ENCODE results near the gene DCN.

Gene DCN

DNA sequence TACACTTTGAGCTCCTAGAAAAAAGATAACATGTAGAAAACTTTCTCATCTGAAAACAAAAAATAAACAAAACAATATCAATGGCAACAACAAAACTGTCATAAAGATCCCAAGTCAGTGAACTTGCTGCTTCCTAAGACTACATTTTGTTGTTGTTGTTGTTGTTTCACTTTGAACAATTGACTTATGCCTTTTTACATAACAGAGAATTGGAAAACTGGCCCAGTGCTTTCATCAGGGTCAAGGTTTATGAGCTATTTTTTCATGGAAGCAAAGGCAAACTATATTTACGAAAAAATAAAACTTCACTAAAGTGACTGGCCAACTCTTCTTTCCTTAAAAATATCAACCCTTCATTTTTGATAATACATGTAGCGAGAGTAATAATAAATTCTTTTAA is 6.3 kb downstream of the DCN start:
- Histone ChIP-seq H3K9me3 (ENCODE audit: control insufficient read depth, insufficient read depth, low read length) (no peaks in the 10 kb centered on the region), H3K4me3 (ENCODE audit: low read length) (no peak overlapping the region), H3K27ac (ENCODE audit: low read length) (no peak overlapping the region), H3K36me3 (ENCODE audit: control insufficient read depth, insufficient read depth, low read length) (no peaks in the 10 kb centered on the region), H3K4me1 (ENCODE audit: control insufficient read depth, insufficient read depth, low read length) (no peaks in the 10 kb centered on the region), H3K27me3 (ENCODE audit: control insufficient read depth, insufficient read depth, low read length) (no peaks in the 10 kb centered on the region)
- no peak for DNase-seq (ENCODE audit: low read depth, low spot score)
- WGBS (ENCODE audit: insufficient coverage, insufficient read length): no CpG with 5 or more reads among the region's 2 CpGs

DNA sequence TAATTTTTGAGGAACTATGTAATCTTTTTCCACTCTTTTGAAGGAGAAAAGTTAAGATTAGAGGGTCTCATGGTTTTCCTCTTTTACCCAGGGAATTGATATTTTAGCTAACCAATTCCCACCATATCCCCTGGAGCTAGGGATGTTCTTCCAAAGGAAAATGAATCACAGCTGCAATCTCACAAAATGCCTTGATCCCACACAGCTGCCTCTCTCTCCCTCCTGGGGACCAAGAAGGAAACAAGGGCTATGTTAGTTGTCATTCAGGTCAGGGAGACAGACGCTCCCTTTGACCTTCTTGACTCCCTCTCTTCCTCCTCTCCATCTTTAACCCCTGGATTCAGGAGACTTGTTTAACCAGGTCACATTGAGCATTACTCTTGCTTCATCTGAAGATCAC is 9.5 kb downstream of the DCN start:
- WGBS (ENCODE audit: insufficient coverage, insufficient read length): no CpG with 5 or more reads among the region's 1 CpG
- Histone ChIP-seq H3K36me3 (ENCODE audit: control insufficient read depth, insufficient read depth, low read length) (no peaks in the 10 kb centered on the region), H3K4me3 (ENCODE audit: low read length) (no peak overlapping the region), H3K9me3 (ENCODE audit: control insufficient read depth, insufficient read depth, low read length) (no peaks in the 10 kb centered on the region), H3K27ac (ENCODE audit: low read length) (no peak overlapping the region), H3K27me3 (ENCODE audit: control insufficient read depth, insufficient read depth, low read length) (no peaks in the 10 kb centered on the region), H3K4me1 (ENCODE audit: control insufficient read depth, insufficient read depth, low read length) (no peaks in the 10 kb centered on the region)
- no peak for DNase-seq (ENCODE audit: low read depth, low spot score)

GRCh38 chr12:91172096-91172495 is 10.5 kb downstream of the DCN start:
- H3K36me3 ChIP-seq (ENCODE audit: control insufficient read depth, insufficient read depth, low read length): no peaks in the 10 kb centered on the region
- no peaks in the 10 kb centered on the region for H3K27me3 ChIP-seq (ENCODE audit: control insufficient read depth, insufficient read depth, low read length)
- H3K27ac ChIP-seq (ENCODE audit: low read length): no peak overlapping the region
- no peaks in the 10 kb centered on the region for H3K9me3 ChIP-seq (ENCODE audit: control insufficient read depth, insufficient read depth, low read length)
- H3K4me1 ChIP-seq (ENCODE audit: control insufficient read depth, insufficient read depth, low read length): no peaks in the 10 kb centered on the region
- no peak overlapping the region for H3K4me3 ChIP-seq (ENCODE audit: low read length)
- no peak for DNase-seq (ENCODE audit: low read depth, low spot score)

DNA sequence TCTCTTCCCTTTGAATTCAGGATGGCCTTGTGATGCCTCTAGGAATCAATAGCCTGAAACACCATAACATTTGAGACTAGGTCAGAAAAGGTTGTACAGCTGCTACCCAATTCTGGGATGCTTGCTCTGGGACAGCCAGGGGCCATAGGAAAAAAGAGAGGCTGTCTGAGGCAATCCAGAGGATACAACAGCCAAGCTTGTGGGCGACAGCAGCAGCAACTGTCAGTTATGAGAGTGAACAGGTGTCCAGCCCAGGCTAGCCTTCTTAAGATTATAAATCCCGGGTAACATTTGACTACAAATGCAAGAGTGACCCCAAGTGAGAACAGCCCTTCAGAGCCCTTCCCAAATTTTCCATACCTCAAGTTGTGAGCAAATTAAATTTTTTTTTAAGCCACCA is 11.1 kb downstream of the DCN start:
- Histone ChIP-seq H3K27me3 (ENCODE audit: control insufficient read depth, insufficient read depth, low read length) (no peaks in the 10 kb centered on the region), H3K4me3 (ENCODE audit: low read length) (no peak overlapping the region), H3K4me1 (ENCODE audit: control insufficient read depth, insufficient read depth, low read length) (no peaks in the 10 kb centered on the region), H3K9me3 (ENCODE audit: control insufficient read depth, insufficient read depth, low read length) (no peaks in the 10 kb centered on the region), H3K36me3 (ENCODE audit: control insufficient read depth, insufficient read depth, low read length) (no peaks in the 10 kb centered on the region), H3K27ac (ENCODE audit: low read length) (no peak overlapping the region)
- DNase-seq (ENCODE audit: low read depth, low spot score): no peak
- WGBS (ENCODE audit: insufficient coverage, insufficient read length): no CpG with 5 or more reads among the region's 2 CpGs

GRCh38 chr12:91163116-91163515 is 19.5 kb downstream of the DCN start:
- Histone ChIP-seq H3K27ac (ENCODE audit: low read length) (no peak overlapping the region), H3K36me3 (ENCODE audit: control insufficient read depth, insufficient read depth, low read length) (no peaks in the 10 kb centered on the region), H3K27me3 (ENCODE audit: control insufficient read depth, insufficient read depth, low read length) (no peaks in the 10 kb centered on the region), H3K4me3 (ENCODE audit: low read length) (no peak overlapping the region), H3K4me1 (ENCODE audit: control insufficient read depth, insufficient read depth, low read length) (no peaks in the 10 kb centered on the region), H3K9me3 (ENCODE audit: control insufficient read depth, insufficient read depth, low read length) (no peaks in the 10 kb centered on the region)
- no peak for DNase-seq (ENCODE audit: low read depth, low spot score)

GRCh38 chr12:91161009-91161408 is 21.6 kb downstream of the DCN start:
- DNase-seq (ENCODE audit: low read depth, low spot score): no peak
- Histone ChIP-seq H3K27me3 (ENCODE audit: control insufficient read depth, insufficient read depth, low read length) (no peaks in the 10 kb centered on the region), H3K27ac (ENCODE audit: low read length) (no peak overlapping the region), H3K36me3 (ENCODE audit: control insufficient read depth, insufficient read depth, low read length) (no peaks in the 10 kb centered on the region), H3K4me3 (ENCODE audit: low read length) (no peak overlapping the region), H3K9me3 (ENCODE audit: control insufficient read depth, insufficient read depth, low read length) (no peaks in the 10 kb centered on the region), H3K4me1 (ENCODE audit: control insufficient read depth, insufficient read depth, low read length) (no peaks in the 10 kb centered on the region)

DNA sequence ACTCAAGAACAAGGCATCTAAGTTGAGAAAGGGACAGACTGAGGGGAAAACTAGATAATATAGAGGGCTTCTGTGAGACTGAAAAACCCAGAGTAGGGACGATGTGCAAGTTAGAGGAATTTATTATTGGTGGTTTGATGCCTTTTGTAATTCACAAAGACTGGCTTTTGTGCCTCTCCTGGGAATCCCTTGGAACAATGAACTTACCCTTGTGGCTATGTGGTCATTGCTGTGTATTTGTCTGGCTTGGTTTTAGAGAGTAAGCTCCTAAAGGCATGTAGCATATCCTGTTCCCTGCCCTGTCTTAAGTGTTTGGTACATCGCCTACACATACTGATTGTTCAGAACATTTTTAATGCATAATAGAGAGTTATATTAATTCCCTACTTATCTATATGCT is 26.6 kb downstream of the DCN start:
- Histone ChIP-seq H3K4me3 (ENCODE audit: low read length) (no peak overlapping the region), H3K27me3 (ENCODE audit: control insufficient read depth, insufficient read depth, low read length) (no peaks in the 10 kb centered on the region), H3K9me3 (ENCODE audit: control insufficient read depth, insufficient read depth, low read length) (no peaks in the 10 kb centered on the region), H3K4me1 (ENCODE audit: control insufficient read depth, insufficient read depth, low read length) (no peaks in the 10 kb centered on the region), H3K27ac (ENCODE audit: low read length) (no peak overlapping the region), H3K36me3 (ENCODE audit: control insufficient read depth, insufficient read depth, low read length) (no peaks in the 10 kb centered on the region)
- no CpG with 5 or more reads among the region's 2 CpGs for WGBS (ENCODE audit: insufficient coverage, insufficient read length)
- no peak for DNase-seq (ENCODE audit: low read depth, low spot score)

GRCh38 chr12:91154131-91154530 is 28.5 kb downstream of the DCN start:
- no peak overlapping the region for H3K27ac ChIP-seq (ENCODE audit: low read length)
- H3K4me3 ChIP-seq (ENCODE audit: low read length): no peak overlapping the region
- WGBS (ENCODE audit: insufficient coverage, insufficient read length): no CpG with 5 or more reads among the region's 3 CpGs
- H3K27me3 ChIP-seq (ENCODE audit: control insufficient read depth, insufficient read depth, low read length): no peaks in the 10 kb centered on the region
- no peaks in the 10 kb centered on the region for H3K4me1 ChIP-seq (ENCODE audit: control insufficient read depth, insufficient read depth, low read length)
- no peaks in the 10 kb centered on the region for H3K9me3 ChIP-seq (ENCODE audit: control insufficient read depth, insufficient read depth, low read length)
- no peak for DNase-seq (ENCODE audit: low read depth, low spot score)
- H3K36me3 ChIP-seq (ENCODE audit: control insufficient read depth, insufficient read depth, low read length): no peaks in the 10 kb centered on the region

- H3K36me3 ChIP-seq (ENCODE audit: control insufficient read depth, insufficient read depth, low read length): no peaks in the 10 kb centered on the region
- no peaks in the 10 kb centered on the region for H3K9me3 ChIP-seq (ENCODE audit: control insufficient read depth, insufficient read depth, low read length)
- H3K4me3 ChIP-seq (ENCODE audit: low read length): no peak overlapping the region
- DNase-seq (ENCODE audit: low read depth, low spot score): no peak
- no CpG with 5 or more reads among the region's 2 CpGs for WGBS (ENCODE audit: insufficient coverage, insufficient read length)
- no peaks in the 10 kb centered on the region for H3K27me3 ChIP-seq (ENCODE audit: control insufficient read depth, insufficient read depth, low read length)
- no peak overlapping the region for H3K27ac ChIP-seq (ENCODE audit: low read length)
- H3K4me1 ChIP-seq (ENCODE audit: control insufficient read depth, insufficient read depth, low read length): no peaks in the 10 kb centered on the region
These were observed 38.6 kb downstream of the DCN start for GRCh38 chr12:91144053-91144452.

DNA sequence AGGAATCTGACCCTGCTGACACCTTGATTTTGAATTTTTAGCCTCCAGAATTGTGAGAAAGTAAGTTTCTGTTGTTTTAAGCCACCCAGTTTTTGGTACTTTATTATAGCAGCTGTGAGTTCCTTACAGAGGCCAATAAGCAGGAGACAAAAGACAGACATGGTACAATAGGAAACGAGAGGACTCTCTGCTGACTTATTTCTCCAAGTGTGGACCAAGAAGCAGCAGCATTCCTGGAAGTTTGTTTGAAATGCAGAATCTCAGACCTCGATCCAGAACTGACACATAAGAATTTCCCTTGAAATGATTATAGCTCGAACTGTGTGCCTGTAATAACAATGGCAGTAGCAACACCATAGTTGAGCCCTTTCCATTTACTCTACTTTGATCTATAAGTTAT is 39.4 kb downstream of the DCN start:
- Histone ChIP-seq H3K27me3 (ENCODE audit: control insufficient read depth, insufficient read depth, low read length) (no peaks in the 10 kb centered on the region), H3K4me3 (ENCODE audit: low read length) (no peak overlapping the region), H3K36me3 (ENCODE audit: control insufficient read depth, insufficient read depth, low read length) (no peaks in the 10 kb centered on the region), H3K27ac (ENCODE audit: low read length) (no peak overlapping the region), H3K9me3 (ENCODE audit: control insufficient read depth, insufficient read depth, low read length) (no peaks in the 10 kb centered on the region), H3K4me1 (ENCODE audit: control insufficient read depth, insufficient read depth, low read length) (no peaks in the 10 kb centered on the region)
- WGBS (ENCODE audit: insufficient coverage, insufficient read length): no CpG with 5 or more reads among the region's 3 CpGs
- DNase-seq (ENCODE audit: low read depth, low spot score): no peak

- Histone ChIP-seq H3K27ac (ENCODE audit: low read length) (no peak overlapping the region), H3K4me3 (ENCODE audit: low read length) (no peak overlapping the region), H3K27me3 (ENCODE audit: control insufficient read depth, insufficient read depth, low read length) (no peaks in the 10 kb centered on the region), H3K4me1 (ENCODE audit: control insufficient read depth, insufficient read depth, low read length) (no peaks in the 10 kb centered on the region), H3K9me3 (ENCODE audit: control insufficient read depth, insufficient read depth, low read length) (no peaks in the 10 kb centered on the region), H3K36me3 (ENCODE audit: control insufficient read depth, insufficient read depth, low read length) (no peaks in the 10 kb centered on the region)
- no peak for DNase-seq (ENCODE audit: low read depth, low spot score)
- 100% methylated on average over 1 of the region's 3 CpGs for WGBS (ENCODE audit: insufficient coverage, insufficient read length)
These were observed 40.4 kb downstream of the DCN start for GRCh38 chr12:91142221-91142631.

Data from iPS DF 6.9 (cell line).